HepG2 (cell line): Measurements from ENCODE around the gene ALOX12. TPM values are rescaled to one million over a fixed set of nuclear protein-coding genes. Genes with fewer than 3 reads are reported as not detected.

ENCODE experiments used
- DMAP1 ChIP-seq: IDR thresholded peaks from 2 replicates; pipeline ENCODE4 v1.6.1; 2016
- ETV6 ChIP-seq: sonication (generic); formaldehyde crosslinking; conservative IDR thresholded peaks from 2 replicates; pipeline ENCODE4 v1.4.0; 2020; ENCODE audit warnings: missing genetic modification reagents
- FOXA3 ChIP-seq: IDR thresholded peaks from 2 replicates; pipeline ENCODE4 v1.6.1; 2016; ENCODE audit warnings: missing genetic modification reagents, missing compliant biosample characterization
- HMG20A ChIP-seq: IDR thresholded peaks from 2 replicates; pipeline ENCODE4 v1.6.1; 2016; ENCODE audit warnings: borderline replicate concordance
- HOXA5 ChIP-seq: sonication (generic); formaldehyde crosslinking; IDR thresholded peaks from 2 replicates; pipeline ENCODE4 v1.4.0; 2020; ENCODE audit warnings: missing genetic modification reagents
- MED1 ChIP-seq: sonication (generic); formaldehyde crosslinking; IDR thresholded peaks from 2 replicates; pipeline ENCODE4 v1.4.0; 2020; ENCODE audit warnings: missing genetic modification reagents
- MEF2D ChIP-seq: sonication (generic); formaldehyde crosslinking; IDR thresholded peaks from 2 replicates; pipeline ENCODE4 v1.5.1; 2020; ENCODE audit warnings: mild to moderate bottlenecking, missing genetic modification reagents
- MYC ChIP-seq: sonication (generic); formaldehyde crosslinking; IDR thresholded peaks from 2 replicates; pipeline ENCODE4 v1.9.0; 2021; ENCODE audit warnings: missing genetic modification reagents, borderline replicate concordance
- NCOA2 ChIP-seq: sonication (generic); formaldehyde crosslinking; IDR thresholded peaks from 2 replicates; pipeline ENCODE4 v1.8.0; 2022; ENCODE audit warnings: inconsistent platforms
- PLRG1 ChIP-seq: fragments of 450-650 bp; conservative IDR thresholded peaks from 2 replicates; pipeline ENCODE4 v1.6.1; 2016
- PTBP1 ChIP-seq: fragments of 200-400 bp; formaldehyde crosslinking; IDR thresholded peaks from 2 replicates; pipeline ENCODE4 v1.6.1; 2018; ENCODE audit warnings: low read length, low read depth; ENCODE audit not compliant: poor library complexity, severe bottlenecking
- SMARCC2 ChIP-seq: fragments of 450-650 bp; IDR thresholded peaks from 2 replicates; pipeline ENCODE4 v1.6.1; 2017; ENCODE audit warnings: antibody characterized with exemption, mild to moderate bottlenecking
- SMYD3 ChIP-seq: sonication (generic); formaldehyde crosslinking; IDR thresholded peaks from 2 replicates; pipeline ENCODE4 v1.8.1; 2023; ENCODE audit warnings: mild to moderate bottlenecking, missing genetic modification reagents
- TBX2 ChIP-seq: sonication (generic); formaldehyde crosslinking; IDR thresholded peaks from 2 replicates; pipeline ENCODE4 v1.5.0; 2020; ENCODE audit warnings: missing genetic modification reagents, mild to moderate bottlenecking, borderline replicate concordance
- ZKSCAN8 ChIP-seq: IDR thresholded peaks from 2 replicates; pipeline ENCODE4 v1.6.1; 2016; ENCODE audit warnings: borderline replicate concordance, missing genetic modification reagents, missing compliant biosample characterization
- ZNF180 ChIP-seq: sonication (generic); formaldehyde crosslinking; IDR thresholded peaks from 2 replicates; pipeline ENCODE4 v1.4.0; 2020; ENCODE audit warnings: low read depth, missing genetic modification reagents, borderline replicate concordance
- ZNF354B ChIP-seq: sonication (generic); formaldehyde crosslinking; IDR thresholded peaks from 2 replicates; pipeline ENCODE4 v1.8.0; 2022; ENCODE audit warnings: mild to moderate bottlenecking, missing genetic modification reagents
- ZNF567 ChIP-seq: sonication (generic); formaldehyde crosslinking; IDR thresholded peaks from 2 replicates; pipeline ENCODE4 v1.8.1; 2023; ENCODE audit warnings: mild to moderate bottlenecking, missing genetic modification reagents, borderline replicate concordance
- ZNF605 ChIP-seq: sonication (generic); formaldehyde crosslinking; IDR thresholded peaks from 2 replicates; pipeline ENCODE4 v1.8.0; 2022; ENCODE audit warnings: mild to moderate bottlenecking, missing genetic modification reagents
- ZNF7 ChIP-seq: IDR thresholded peaks from 2 replicates; pipeline ENCODE4 v1.6.1; 2016; ENCODE audit warnings: missing biosample characterization, missing genetic modification reagents
- ZNF761 ChIP-seq: sonication (generic); formaldehyde crosslinking; conservative IDR thresholded peaks from 2 replicates; pipeline ENCODE4 v1.4.0; 2020; ENCODE audit warnings: mild to moderate bottlenecking, missing genetic modification reagents
- polyA plus RNA-seq, 8 experiments: library from polyadenylated mRNA; depleted of rRNA in 3 of 8; stranded (reverse) in 7 of 8; unstranded in 1 of 8; fragments of >200 nt; fragmentation: Illumina TruSeq in 4 of 8; extraction: Trizol in 4 of 8; gene quantifications; 2 replicates each; pipeline versions ENCODE4 v1.2.1 to v1.2.3, GENCODE V29; 2011 to 2016; ENCODE audit warnings: low read depth in 4 of 8, missing spikeins in 1 of 8, mixed read lengths in 1 of 8; ENCODE audit not compliant: insufficient read depth in 1 of 8
- total RNA-seq, 5 experiments: library from RNA; depleted of rRNA; stranded (reverse); fragments of >200 nt; fragmentation: Illumina TruSeq; extraction: Trizol; gene quantifications; 2 replicates each; pipeline ENCODE4 v1.2.3, GENCODE V29; 2016; ENCODE audit warnings: low read depth in 1 of 5
- TF ChIP-seq, protein P1 (sequence below): sonication (generic); formaldehyde crosslinking; IDR thresholded peaks from 2 replicates; pipeline ENCODE4 v1.9.0; 2021; ENCODE audit warnings: missing genetic modification reagents, mild to moderate bottlenecking, borderline replicate concordance
- TF ChIP-seq, protein P2 (sequence below): sonication (generic); formaldehyde crosslinking; IDR thresholded peaks from 2 replicates; pipeline ENCODE4 v1.4.0; 2020; ENCODE audit warnings: missing genetic modification reagents, borderline replicate concordance
- TF ChIP-seq, protein P3 (sequence below): sonication (generic); formaldehyde crosslinking; IDR thresholded peaks from 2 replicates; pipeline ENCODE4 v1.4.0; 2020; ENCODE audit warnings: missing genetic modification reagents, borderline replicate concordance

ALOX12 gene
- total and polyA plus RNA-seq, 2 of the 13 experiments (the other 11 are each of a cell fraction or from before 2014, with no cell fraction given) = not detected

DNA sequence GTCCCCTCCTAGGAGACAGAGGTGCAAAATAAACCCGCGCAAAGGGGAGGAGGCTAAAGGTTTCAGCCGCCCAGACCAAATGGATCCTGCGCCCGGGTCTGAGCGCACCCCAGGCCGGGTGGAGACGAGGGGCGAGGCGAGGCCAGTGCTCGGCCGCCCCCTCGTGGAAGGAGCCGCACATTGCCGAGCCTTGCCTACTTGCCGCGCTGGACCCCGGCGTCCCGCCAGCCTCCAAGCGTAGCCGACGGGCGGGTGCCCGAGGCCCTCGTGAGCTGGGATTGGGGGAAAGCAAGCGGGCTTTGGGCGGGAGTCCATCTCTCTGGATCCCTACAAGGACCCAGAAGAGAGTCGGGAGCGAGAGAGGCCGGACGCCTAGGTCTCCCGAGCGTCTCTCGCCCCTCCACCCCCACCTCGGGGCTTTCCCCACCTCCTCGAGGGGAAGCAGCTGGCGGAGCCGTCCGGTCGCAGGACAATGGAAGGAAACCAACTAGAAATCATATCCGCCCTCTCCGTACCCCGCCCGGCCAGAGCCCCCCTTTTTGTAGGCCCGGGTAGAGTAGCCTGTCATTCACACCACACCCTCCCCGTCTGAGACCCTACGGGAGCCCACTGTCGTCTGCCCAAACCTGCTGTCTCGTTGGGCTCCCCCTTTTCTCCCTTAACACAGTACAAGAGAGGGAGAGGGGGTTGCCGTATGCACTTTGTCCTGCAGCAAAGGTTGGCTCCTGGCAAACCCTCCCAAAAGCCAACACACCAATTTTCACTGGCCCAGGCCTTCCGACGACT lies 26.3 kb downstream of the ALOX12 start (continued):
- 0 out of 2 replicates have a peak, but pooled peaks have one; percentile 27 for TF ChIP-seq MED1 (CRISPR knock-in tag)
- peak; percentile 75; the same call in 1 of the 2 replicates for TF ChIP-seq ZNF605 (CRISPR knock-in tag)
- TF ChIP-seq SMARCC2 = no peak
- TF ChIP-seq HOXA5 = no peak
- TF ChIP-seq MYC (CRISPR knock-in tag) = peak; percentile 64; the same call in 1 of the 2 replicates
- no peak for TF ChIP-seq ZNF761
- no peak for TF ChIP-seq SMYD3 (CRISPR knock-in tag)
- TF ChIP-seq PLRG1 = no peak
- TF ChIP-seq ZNF180 (CRISPR knock-in tag) = no peak
- no peak for TF ChIP-seq NCOA2 (CRISPR knock-in tag)
- TF ChIP-seq ZNF7 (CRISPR knock-in tag) = 0 out of 2 replicates have a peak, but pooled peaks have one; percentile 5
- no peak for TF ChIP-seq ZNF354B (CRISPR knock-in tag)
- no peak for TF ChIP-seq ZKSCAN8 (CRISPR knock-in tag)
- TF ChIP-seq, protein P1, sequence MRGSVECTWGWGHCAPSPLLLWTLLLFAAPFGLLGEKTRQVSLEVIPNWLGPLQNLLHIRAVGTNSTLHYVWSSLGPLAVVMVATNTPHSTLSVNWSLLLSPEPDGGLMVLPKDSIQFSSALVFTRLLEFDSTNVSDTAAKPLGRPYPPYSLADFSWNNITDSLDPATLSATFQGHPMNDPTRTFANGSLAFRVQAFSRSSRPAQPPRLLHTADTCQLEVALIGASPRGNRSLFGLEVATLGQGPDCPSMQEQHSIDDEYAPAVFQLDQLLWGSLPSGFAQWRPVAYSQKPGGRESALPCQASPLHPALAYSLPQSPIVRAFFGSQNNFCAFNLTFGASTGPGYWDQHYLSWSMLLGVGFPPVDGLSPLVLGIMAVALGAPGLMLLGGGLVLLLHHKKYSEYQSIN (CRISPR knock-in tag) = no peak
- TF ChIP-seq DMAP1 (CRISPR knock-in tag) = peak; percentile 38; the same call in 1 of the 2 replicates
- TF ChIP-seq MEF2D (CRISPR knock-in tag) = no peak
- TF ChIP-seq, protein P2, sequence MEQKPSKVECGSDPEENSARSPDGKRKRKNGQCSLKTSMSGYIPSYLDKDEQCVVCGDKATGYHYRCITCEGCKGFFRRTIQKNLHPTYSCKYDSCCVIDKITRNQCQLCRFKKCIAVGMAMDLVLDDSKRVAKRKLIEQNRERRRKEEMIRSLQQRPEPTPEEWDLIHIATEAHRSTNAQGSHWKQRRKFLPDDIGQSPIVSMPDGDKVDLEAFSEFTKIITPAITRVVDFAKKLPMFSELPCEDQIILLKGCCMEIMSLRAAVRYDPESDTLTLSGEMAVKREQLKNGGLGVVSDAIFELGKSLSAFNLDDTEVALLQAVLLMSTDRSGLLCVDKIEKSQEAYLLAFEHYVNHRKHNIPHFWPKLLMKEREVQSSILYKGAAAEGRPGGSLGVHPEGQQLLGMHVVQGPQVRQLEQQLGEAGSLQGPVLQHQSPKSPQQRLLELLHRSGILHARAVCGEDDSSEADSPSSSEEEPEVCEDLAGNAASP = 0 out of 2 replicates have a peak, but pooled peaks have one; percentile 43
- TF ChIP-seq TBX2 (CRISPR knock-in tag) = peak; percentile 51; the same call in 1 of the 2 replicates
- TF ChIP-seq PTBP1 = no peak
- 0 out of 2 replicates have a peak, but pooled peaks have one; percentile 65 for TF ChIP-seq ZNF567
- TF ChIP-seq, protein P3, sequence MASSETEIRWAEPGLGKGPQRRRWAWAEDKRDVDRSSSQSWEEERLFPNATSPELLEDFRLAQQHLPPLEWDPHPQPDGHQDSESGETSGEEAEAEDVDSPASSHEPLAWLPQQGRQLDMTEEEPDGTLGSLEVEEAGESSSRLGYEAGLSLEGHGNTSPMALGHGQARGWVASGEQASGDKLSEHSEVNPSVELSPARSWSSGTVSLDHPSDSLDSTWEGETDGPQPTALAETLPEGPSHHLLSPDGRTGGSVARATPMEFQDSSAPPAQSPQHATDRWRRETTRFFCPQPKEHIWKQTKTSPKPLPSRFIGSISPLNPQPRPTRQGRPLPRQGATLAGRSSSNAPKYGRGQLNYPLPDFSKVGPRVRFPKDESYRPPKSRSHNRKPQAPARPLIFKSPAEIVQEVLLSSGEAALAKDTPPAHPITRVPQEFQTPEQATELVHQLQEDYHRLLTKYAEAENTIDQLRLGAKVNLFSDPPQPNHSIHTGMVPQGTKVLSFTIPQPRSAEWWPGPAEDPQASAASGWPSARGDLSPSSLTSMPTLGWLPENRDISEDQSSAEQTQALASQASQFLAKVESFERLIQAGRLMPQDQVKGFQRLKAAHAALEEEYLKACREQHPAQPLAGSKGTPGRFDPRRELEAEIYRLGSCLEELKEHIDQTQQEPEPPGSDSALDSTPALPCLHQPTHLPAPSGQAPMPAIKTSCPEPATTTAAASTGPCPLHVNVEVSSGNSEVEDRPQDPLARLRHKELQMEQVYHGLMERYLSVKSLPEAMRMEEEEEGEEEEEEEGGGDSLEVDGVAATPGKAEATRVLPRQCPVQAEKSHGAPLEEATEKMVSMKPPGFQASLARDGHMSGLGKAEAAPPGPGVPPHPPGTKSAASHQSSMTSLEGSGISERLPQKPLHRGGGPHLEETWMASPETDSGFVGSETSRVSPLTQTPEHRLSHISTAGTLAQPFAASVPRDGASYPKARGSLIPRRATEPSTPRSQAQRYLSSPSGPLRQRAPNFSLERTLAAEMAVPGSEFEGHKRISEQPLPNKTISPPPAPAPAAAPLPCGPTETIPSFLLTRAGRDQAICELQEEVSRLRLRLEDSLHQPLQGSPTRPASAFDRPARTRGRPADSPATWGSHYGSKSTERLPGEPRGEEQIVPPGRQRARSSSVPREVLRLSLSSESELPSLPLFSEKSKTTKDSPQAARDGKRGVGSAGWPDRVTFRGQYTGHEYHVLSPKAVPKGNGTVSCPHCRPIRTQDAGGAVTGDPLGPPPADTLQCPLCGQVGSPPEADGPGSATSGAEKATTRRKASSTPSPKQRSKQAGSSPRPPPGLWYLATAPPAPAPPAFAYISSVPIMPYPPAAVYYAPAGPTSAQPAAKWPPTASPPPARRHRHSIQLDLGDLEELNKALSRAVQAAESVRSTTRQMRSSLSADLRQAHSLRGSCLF (CRISPR knock-in tag) = no peak
- 0 out of 2 replicates have a peak, but pooled peaks have one; percentile 11 for TF ChIP-seq FOXA3 (CRISPR knock-in tag)
- TF ChIP-seq ETV6 (CRISPR knock-in tag) = 0 out of 2 replicates have a peak, but pooled peaks have one; percentile 25
- no peak for TF ChIP-seq HMG20A (CRISPR knock-in tag)
